ENCODE data around the gene PKIB.

Gene PKIB

GRCh38 chr6:122683989-122684651 lies 73.9 kb downstream of the PKIB start (continued):
- TF ChIP-seq, protein P1, sequence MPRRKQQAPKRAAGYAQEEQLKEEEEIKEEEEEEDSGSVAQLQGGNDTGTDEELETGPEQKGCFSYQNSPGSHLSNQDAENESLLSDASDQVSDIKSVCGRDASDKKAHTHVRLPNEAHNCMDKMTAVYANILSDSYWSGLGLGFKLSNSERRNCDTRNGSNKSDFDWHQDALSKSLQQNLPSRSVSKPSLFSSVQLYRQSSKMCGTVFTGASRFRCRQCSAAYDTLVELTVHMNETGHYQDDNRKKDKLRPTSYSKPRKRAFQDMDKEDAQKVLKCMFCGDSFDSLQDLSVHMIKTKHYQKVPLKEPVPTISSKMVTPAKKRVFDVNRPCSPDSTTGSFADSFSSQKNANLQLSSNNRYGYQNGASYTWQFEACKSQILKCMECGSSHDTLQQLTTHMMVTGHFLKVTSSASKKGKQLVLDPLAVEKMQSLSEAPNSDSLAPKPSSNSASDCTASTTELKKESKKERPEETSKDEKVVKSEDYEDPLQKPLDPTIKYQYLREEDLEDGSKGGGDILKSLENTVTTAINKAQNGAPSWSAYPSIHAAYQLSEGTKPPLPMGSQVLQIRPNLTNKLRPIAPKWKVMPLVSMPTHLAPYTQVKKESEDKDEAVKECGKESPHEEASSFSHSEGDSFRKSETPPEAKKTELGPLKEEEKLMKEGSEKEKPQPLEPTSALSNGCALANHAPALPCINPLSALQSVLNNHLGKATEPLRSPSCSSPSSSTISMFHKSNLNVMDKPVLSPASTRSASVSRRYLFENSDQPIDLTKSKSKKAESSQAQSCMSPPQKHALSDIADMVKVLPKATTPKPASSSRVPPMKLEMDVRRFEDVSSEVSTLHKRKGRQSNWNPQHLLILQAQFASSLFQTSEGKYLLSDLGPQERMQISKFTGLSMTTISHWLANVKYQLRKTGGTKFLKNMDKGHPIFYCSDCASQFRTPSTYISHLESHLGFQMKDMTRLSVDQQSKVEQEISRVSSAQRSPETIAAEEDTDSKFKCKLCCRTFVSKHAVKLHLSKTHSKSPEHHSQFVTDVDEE (CRISPR knock-in tag; IDR thresholded peaks at IDR 0.05): no peak
- TF ChIP-seq ESRRG (CRISPR knock-in tag; IDR thresholded peaks at IDR 0.05): no peak

DNA sequence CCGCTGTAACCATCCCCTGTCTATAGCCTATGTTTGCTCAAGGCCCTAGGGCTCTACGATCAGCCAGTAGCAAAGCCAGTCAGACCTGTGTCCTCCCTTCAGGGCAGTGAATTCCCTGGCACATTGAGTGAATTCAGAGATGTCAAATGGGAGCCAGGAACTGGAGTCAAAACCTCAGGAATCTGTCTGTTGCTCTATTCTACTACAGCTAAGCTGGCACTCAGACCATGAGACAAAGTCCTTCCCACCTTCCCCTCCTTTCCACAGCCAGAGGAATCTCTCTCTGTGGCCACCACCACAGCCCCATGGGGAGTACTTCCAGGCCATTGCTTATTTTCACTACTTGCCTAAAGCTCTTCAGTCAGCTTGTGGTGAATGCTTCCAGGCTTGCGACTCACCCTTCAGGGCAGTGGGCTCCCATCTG lies 82.0 kb downstream of the PKIB start:
- no peak for ATAC-seq
- TF ChIP-seq BACH2 (CRISPR knock-in tag; IDR thresholded peaks at IDR 0.05; ENCODE audit: borderline replicate concordance) (no peak), OSR1 (CRISPR knock-in tag; IDR thresholded peaks at IDR 0.05) (no peak), ZFP30 (CRISPR knock-in tag; IDR thresholded peaks at IDR 0.05) (no peak), TOX (CRISPR knock-in tag; IDR thresholded peaks at IDR 0.05; ENCODE audit: borderline replicate concordance) (no peak), ZNF565 (CRISPR knock-in tag; conservative IDR thresholded peaks at IDR 0.05; ENCODE audit: low read depth) (no peak), ZFP3 (CRISPR knock-in tag; IDR thresholded peaks at IDR 0.05) (no peak), ZC3H10 (CRISPR knock-in tag; IDR thresholded peaks at IDR 0.05) (no peak), ZNF8 (CRISPR knock-in tag; IDR thresholded peaks at IDR 0.05) (no peak), CSDC2 (CRISPR knock-in tag; IDR thresholded peaks at IDR 0.05) (no peak), GLIS3 (CRISPR knock-in tag; IDR thresholded peaks at IDR 0.05) (no peak), ESRRG (CRISPR knock-in tag; IDR thresholded peaks at IDR 0.05) (no peak), PATZ1 (CRISPR knock-in tag; IDR thresholded peaks at IDR 0.05; ENCODE audit: borderline replicate concordance) (no peak), POU6F1 (CRISPR knock-in tag; IDR thresholded peaks at IDR 0.05; ENCODE audit: borderline replicate concordance, low read depth) (no peak), ISL1 (CRISPR knock-in tag; IDR thresholded peaks at IDR 0.05) (no peak), PPARA (CRISPR knock-in tag; IDR thresholded peaks at IDR 0.05; ENCODE audit: borderline replicate concordance) (no peak)
- TF ChIP-seq, protein P2, sequence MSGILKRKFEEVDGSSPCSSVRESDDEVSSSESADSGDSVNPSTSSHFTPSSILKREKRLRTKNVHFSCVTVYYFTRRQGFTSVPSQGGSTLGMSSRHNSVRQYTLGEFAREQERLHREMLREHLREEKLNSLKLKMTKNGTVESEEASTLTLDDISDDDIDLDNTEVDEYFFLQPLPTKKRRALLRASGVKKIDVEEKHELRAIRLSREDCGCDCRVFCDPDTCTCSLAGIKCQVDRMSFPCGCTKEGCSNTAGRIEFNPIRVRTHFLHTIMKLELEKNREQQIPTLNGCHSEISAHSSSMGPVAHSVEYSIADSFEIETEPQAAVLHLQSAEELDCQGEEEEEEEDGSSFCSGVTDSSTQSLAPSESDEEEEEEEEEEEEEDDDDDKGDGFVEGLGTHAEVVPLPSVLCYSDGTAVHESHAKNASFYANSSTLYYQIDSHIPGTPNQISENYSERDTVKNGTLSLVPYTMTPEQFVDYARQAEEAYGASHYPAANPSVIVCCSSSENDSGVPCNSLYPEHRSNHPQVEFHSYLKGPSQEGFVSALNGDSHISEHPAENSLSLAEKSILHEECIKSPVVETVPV (CRISPR knock-in tag; IDR thresholded peaks at IDR 0.05): no peak
- TF ChIP-seq, protein P1 (CRISPR knock-in tag; IDR thresholded peaks at IDR 0.05): no peak

DNA sequence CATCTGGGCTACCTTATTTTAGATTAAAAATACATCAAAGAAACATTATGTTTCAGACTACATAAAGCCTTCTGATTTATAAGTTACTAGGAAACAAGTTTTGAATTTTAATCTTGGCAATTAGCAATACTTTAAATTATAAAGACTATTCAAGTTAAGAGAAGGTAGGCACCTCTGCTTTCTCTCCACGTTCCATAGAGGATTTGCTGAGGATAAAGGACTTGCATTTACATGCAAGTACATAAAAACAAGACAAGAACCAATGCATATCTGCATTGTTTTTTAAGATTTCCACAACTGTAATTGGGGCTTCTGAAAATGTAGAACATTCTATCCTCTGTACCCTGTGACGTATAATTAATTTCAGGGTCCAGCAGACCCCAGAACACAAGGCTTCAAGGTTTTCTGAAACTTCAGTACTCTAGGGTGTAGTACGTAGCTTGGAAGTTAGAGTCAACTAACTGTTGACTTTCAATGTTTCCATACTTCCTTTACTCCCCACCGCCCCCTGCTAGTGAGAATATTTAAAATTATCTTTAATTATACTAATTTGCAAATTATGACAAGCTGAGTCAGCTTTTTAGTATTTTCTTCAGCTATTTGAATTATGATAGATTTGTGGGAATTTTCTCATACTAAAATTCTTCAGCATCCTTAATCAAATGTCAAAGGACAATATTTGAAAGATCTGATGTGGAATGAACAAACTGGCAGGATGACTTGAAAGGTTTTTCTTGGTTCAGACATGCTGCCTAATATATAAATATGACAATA lies 82.8 kb downstream of the PKIB start:
- ATAC-seq: no peak
- TF ChIP-seq BACH2 (CRISPR knock-in tag; IDR thresholded peaks at IDR 0.05; ENCODE audit: borderline replicate concordance) (no peak), ZFP3 (CRISPR knock-in tag; IDR thresholded peaks at IDR 0.05) (no peak), ESRRG (CRISPR knock-in tag; IDR thresholded peaks at IDR 0.05) (no peak), ISL1 (CRISPR knock-in tag; IDR thresholded peaks at IDR 0.05) (no peak), TOX (CRISPR knock-in tag; IDR thresholded peaks at IDR 0.05; ENCODE audit: borderline replicate concordance) (no peak), GLIS3 (CRISPR knock-in tag; IDR thresholded peaks at IDR 0.05) (no peak), OSR1 (CRISPR knock-in tag; IDR thresholded peaks at IDR 0.05) (no peak), POU6F1 (CRISPR knock-in tag; IDR thresholded peaks at IDR 0.05; ENCODE audit: borderline replicate concordance, low read depth) (no peak), PPARA (CRISPR knock-in tag; IDR thresholded peaks at IDR 0.05; ENCODE audit: borderline replicate concordance) (no peak), ZNF70 (CRISPR knock-in tag; IDR thresholded peaks at IDR 0.05) (no peak)
- TF ChIP-seq, protein P1 (CRISPR knock-in tag; IDR thresholded peaks at IDR 0.05): no peak
